Kidney (tissue), 14 donors: Measurements from ENCODE around the gene ZNF865. TPM values are rescaled to one million over a fixed set of nuclear protein-coding genes. Genes with fewer than 3 reads are reported as not detected.

ENCODE experiments used
- DNase-seq, 5 donors: peaks; one replicate each; pipeline ENCODE4 v3.0.0-alpha.2; 2013 to 2020
- FAIRE-seq: peaks from 2 replicates; lab custom pipeline; 2012; peaks lifted over from hg19 to GRCh38; lab: Jason Lieb, UNC
- H3K27ac ChIP-seq, 2 donors: one replicate each; pipeline ENCODE4 v1.7.0; 2013; ENCODE audit warnings: low read depth in 2 of 2, low read length in 2 of 2, inconsistent platforms in 1 of 2
- H3K27me3 ChIP-seq: one replicate; pipeline ENCODE4 v1.7.1; 2013; ENCODE audit warnings: low read length, inconsistent platforms; ENCODE audit not compliant: control insufficient read depth, insufficient read depth
- H3K36me3 ChIP-seq, 3 donors: one replicate each; pipeline versions ENCODE4 v1.7.0 to v1.7.1; 2013; ENCODE audit warnings: low read length in 3 of 3, control low read depth in 1 of 3, inconsistent platforms in 1 of 3; ENCODE audit not compliant: insufficient read depth in 3 of 3, control insufficient read depth in 2 of 3
- H3K4me1 ChIP-seq, 3 donors: one replicate each; pipeline versions ENCODE4 v1.7.0 to v1.7.1; 2013; ENCODE audit warnings: low read length in 3 of 3, inconsistent platforms in 1 of 3, low read depth in 1 of 3; ENCODE audit not compliant: control insufficient read depth in 2 of 3, insufficient read depth in 2 of 3
- H3K4me3 ChIP-seq, 3 donors: one replicate each; pipeline versions ENCODE4 v1.7.0 to v1.8.1; 2013; ENCODE audit warnings: low read length in 3 of 3, control low read depth in 1 of 3, inconsistent platforms in 1 of 3
- H3K9ac ChIP-seq, 3 donors: one replicate each; pipeline versions ENCODE4 v1.7.0 to v1.7.1; 2013; ENCODE audit warnings: low read length in 3 of 3, control low read depth in 1 of 3, inconsistent platforms in 1 of 3
- H3K9me3 ChIP-seq, 3 donors: one replicate each; pipeline versions ENCODE4 v1.7.0 to v1.7.1; 2013; ENCODE audit warnings: low read length in 3 of 3, control low read depth in 1 of 3, inconsistent platforms in 1 of 3; ENCODE audit not compliant: control insufficient read depth in 2 of 3, insufficient read depth in 1 of 3
- intact Hi-C: fragments of 100-400 bp; cut with DNase I; formaldehyde crosslinking; loops from one replicate; pipeline ENCODE4 v1.11.1; 2022
- polyA plus RNA-seq: library from polyadenylated mRNA; stranded (reverse); fragments of 350-450 nt; fragmentation: Illumina TruSeq; extraction: RNeasy Lipid Tissue Mini Kit (QIAGEN cat#74804); gene quantifications from one replicate; pipeline ENCODE4 v1.2.3, GENCODE V29; 2014; ENCODE audit warnings: low read depth, low replicate concordance; ENCODE audit not compliant: insufficient read depth
- total RNA-seq: library from RNA; stranded (reverse); fragmentation: NEBNext Ultra II Directional; extraction: Animal tissue kit (Norgen Biotek cat#: 25700); gene quantifications from one replicate; pipeline ENCODE4 v1.2.1, GENCODE V29; 2021
- TF ChIP-seq, protein P1 (sequence below): IDR thresholded peaks from 3 replicates; pipeline ENCODE4 v1.5.1; 2012; ENCODE audit warnings: mild to moderate bottlenecking, moderate library complexity, borderline replicate concordance; ENCODE audit not compliant: insufficient read depth; ENCODE audit errors: extremely low read depth
- donor health status: control.
- donor health status: control.
- donor health status: control.
- donor health status: control.
- donor health status: control.
- donor health status: DM: yes; HTN: yes; CAD: no.
- donor health status: Normal renal cell carcinoma (clear cell type).

Gene ZNF865
- total and polyA plus RNA-seq, 2 donors from 2014 or later: 5.8 to 17.4 TPM

DNA sequence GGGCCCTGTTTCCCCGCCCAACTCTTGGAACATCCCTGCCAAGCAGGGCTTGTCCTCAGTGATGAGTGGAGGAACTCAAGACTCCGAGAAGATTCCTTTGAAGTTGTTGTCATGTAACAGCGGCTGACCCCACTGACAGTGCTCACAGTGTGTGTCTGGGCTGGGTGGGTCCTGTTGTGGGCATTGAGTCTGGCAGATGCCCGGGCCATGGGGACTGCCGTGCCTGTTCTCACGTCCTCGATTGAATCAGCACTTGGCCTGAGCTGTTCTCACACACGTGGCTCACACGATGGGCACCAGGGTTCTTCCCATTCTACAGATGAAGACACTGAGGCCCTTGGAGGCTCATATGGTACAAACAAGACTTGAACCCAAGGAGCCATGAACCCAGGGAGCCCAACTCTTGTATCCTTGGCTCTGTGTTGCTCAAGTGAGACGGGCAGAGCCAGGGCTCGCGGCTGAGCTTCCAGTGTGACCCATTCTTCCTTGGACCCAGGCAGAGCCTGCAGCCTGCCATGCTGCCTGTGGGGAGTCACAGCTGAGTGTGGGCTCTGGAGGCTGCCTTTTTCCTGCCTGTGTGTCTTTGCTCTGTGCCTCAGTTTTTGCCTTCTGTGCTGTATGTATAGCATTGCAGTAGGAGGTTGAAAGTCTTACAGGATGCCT lies 61.0 kb downstream of the ZNF865 start:
- intact Hi-C loops: no loop called here
- Histone ChIP-seq H3K27ac (no peak overlapping the region), H3K9ac (no peak overlapping the region), H3K4me1 (peaks cover 0 to 8% (median 6%) of the 10 kb centered on the region in 3 donors), H3K27me3 (no peaks in the 10 kb centered on the region), H3K9me3 (no peaks in the 10 kb centered on the region), H3K4me3 (no peak overlapping the region), H3K36me3 (peaks cover 9 to 81% (median 56%) of the 10 kb centered on the region in 3 donors)
- no peak for FAIRE-seq
- TF ChIP-seq, protein P1, sequence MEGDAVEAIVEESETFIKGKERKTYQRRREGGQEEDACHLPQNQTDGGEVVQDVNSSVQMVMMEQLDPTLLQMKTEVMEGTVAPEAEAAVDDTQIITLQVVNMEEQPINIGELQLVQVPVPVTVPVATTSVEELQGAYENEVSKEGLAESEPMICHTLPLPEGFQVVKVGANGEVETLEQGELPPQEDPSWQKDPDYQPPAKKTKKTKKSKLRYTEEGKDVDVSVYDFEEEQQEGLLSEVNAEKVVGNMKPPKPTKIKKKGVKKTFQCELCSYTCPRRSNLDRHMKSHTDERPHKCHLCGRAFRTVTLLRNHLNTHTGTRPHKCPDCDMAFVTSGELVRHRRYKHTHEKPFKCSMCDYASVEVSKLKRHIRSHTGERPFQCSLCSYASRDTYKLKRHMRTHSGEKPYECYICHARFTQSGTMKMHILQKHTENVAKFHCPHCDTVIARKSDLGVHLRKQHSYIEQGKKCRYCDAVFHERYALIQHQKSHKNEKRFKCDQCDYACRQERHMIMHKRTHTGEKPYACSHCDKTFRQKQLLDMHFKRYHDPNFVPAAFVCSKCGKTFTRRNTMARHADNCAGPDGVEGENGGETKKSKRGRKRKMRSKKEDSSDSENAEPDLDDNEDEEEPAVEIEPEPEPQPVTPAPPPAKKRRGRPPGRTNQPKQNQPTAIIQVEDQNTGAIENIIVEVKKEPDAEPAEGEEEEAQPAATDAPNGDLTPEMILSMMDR: no peak
- DNase-seq: peak in 1 of 5 donors; percentile 54

Other genes starting within 250 kb of the ZNF865 start
- not detected for gene GARIN5B, start 242.4 kb upstream of the ZNF865 start, total RNA-seq
- gene GARIN5B, start 242.4 kb upstream of the ZNF865 start, polyA plus RNA-seq: not detected
- gene IL11, start 235.2 kb upstream of the ZNF865 start, total RNA-seq: 0.47 TPM
- 0.37 TPM for gene IL11, start 235.2 kb upstream of the ZNF865 start, polyA plus RNA-seq
- gene TMEM190, start 228.8 kb upstream of the ZNF865 start, total RNA-seq: not detected
- not detected for gene TMEM190, start 228.8 kb upstream of the ZNF865 start, polyA plus RNA-seq
- 24.3 TPM for gene TMEM238, start 221.4 kb upstream of the ZNF865 start, total RNA-seq
- gene TMEM238, start 221.4 kb upstream of the ZNF865 start, polyA plus RNA-seq: 8.1 TPM
- 1,259 TPM for gene RPL28, start 219.7 kb upstream of the ZNF865 start, total RNA-seq
- 1,453 TPM for gene RPL28, start 219.7 kb upstream of the ZNF865 start, polyA plus RNA-seq
- gene UBE2S, start 197.9 kb upstream of the ZNF865 start, total RNA-seq: 16.8 TPM
- gene UBE2S, start 197.9 kb upstream of the ZNF865 start, polyA plus RNA-seq: 20.8 TPM
- not detected for gene SHISA7, start 162.3 kb upstream of the ZNF865 start, total RNA-seq
- gene SHISA7, start 162.3 kb upstream of the ZNF865 start, polyA plus RNA-seq: not detected
- 45.9 TPM for gene ISOC2, start 144.0 kb upstream of the ZNF865 start, total RNA-seq
- gene ISOC2, start 144.0 kb upstream of the ZNF865 start, polyA plus RNA-seq: 326 TPM
- not detected for gene C19orf85, start 140.9 kb upstream of the ZNF865 start, total RNA-seq
- not detected for gene C19orf85, start 140.9 kb upstream of the ZNF865 start, polyA plus RNA-seq
- 12.0 TPM for gene ZNF628, start 129.0 kb upstream of the ZNF865 start, total RNA-seq
- gene ZNF628, start 129.0 kb upstream of the ZNF865 start, polyA plus RNA-seq: 2.3 TPM
- 42.6 TPM for gene NAT14, start 120.5 kb upstream of the ZNF865 start, total RNA-seq
- 45.0 TPM for gene NAT14, start 120.5 kb upstream of the ZNF865 start, polyA plus RNA-seq
- gene SSC5D, start 117.2 kb upstream of the ZNF865 start, total RNA-seq: 9.4 TPM
- gene SSC5D, start 117.2 kb upstream of the ZNF865 start, polyA plus RNA-seq: 2.2 TPM
- gene SBK2, start 68.5 kb upstream of the ZNF865 start, total RNA-seq: not detected
- gene SBK2, start 68.5 kb upstream of the ZNF865 start, polyA plus RNA-seq: not detected
- gene SBK3, start 60.1 kb upstream of the ZNF865 start, total RNA-seq: 0.66 TPM
- not detected for gene SBK3, start 60.1 kb upstream of the ZNF865 start, polyA plus RNA-seq
- gene ZNF579, start 24.8 kb upstream of the ZNF865 start, total RNA-seq: 16.6 TPM
- 10.9 TPM for gene ZNF579, start 24.8 kb upstream of the ZNF865 start, polyA plus RNA-seq
- 17.9 TPM for gene FIZ1, start 6.1 kb upstream of the ZNF865 start, total RNA-seq
- 11.9 TPM for gene FIZ1, start 6.1 kb upstream of the ZNF865 start, polyA plus RNA-seq
- gene ZNF524, start 5.4 kb upstream of the ZNF865 start, total RNA-seq: 22.9 TPM
- gene ZNF524, start 5.4 kb upstream of the ZNF865 start, polyA plus RNA-seq: 32.6 TPM
- gene ZNF784, start 18.9 kb downstream of the ZNF865 start, total RNA-seq: 9.8 TPM
- 6.6 TPM for gene ZNF784, start 18.9 kb downstream of the ZNF865 start, polyA plus RNA-seq
- 56.8 TPM for gene ZNF580, start 35.4 kb downstream of the ZNF865 start, total RNA-seq
- gene ZNF580, start 35.4 kb downstream of the ZNF865 start, polyA plus RNA-seq: 47.0 TPM
- gene ZNF581, start 38.0 kb downstream of the ZNF865 start, total RNA-seq: 23.6 TPM
- gene ZNF581, start 38.0 kb downstream of the ZNF865 start, polyA plus RNA-seq: 22.0 TPM
- gene CCDC106, start 42.6 kb downstream of the ZNF865 start, total RNA-seq: 22.7 TPM
- 51.9 TPM for gene CCDC106, start 42.6 kb downstream of the ZNF865 start, polyA plus RNA-seq
- gene U2AF2, start 49.4 kb downstream of the ZNF865 start, total RNA-seq: 161 TPM
- 54.8 TPM for gene U2AF2, start 49.4 kb downstream of the ZNF865 start, polyA plus RNA-seq
- gene EPN1, start 69.6 kb downstream of the ZNF865 start, total RNA-seq: 145 TPM
- gene EPN1, start 69.6 kb downstream of the ZNF865 start, polyA plus RNA-seq: 138 TPM
- 0.09 TPM for gene NLRP9, start 132.8 kb downstream of the ZNF865 start, total RNA-seq
- gene NLRP9, start 132.8 kb downstream of the ZNF865 start, polyA plus RNA-seq: not detected
- 0.41 TPM for gene RFPL4A, start 153.4 kb downstream of the ZNF865 start, total RNA-seq
- gene RFPL4A, start 153.4 kb downstream of the ZNF865 start, polyA plus RNA-seq: not detected
- gene RFPL4AL1, start 163.5 kb downstream of the ZNF865 start, total RNA-seq: not detected
- gene RFPL4AL1, start 163.5 kb downstream of the ZNF865 start, polyA plus RNA-seq: not detected
- gene NLRP11, start 226.4 kb downstream of the ZNF865 start, total RNA-seq: 0.35 TPM
- gene NLRP11, start 226.4 kb downstream of the ZNF865 start, polyA plus RNA-seq: not detected
- 0.06 TPM for gene NLRP4, start 230.9 kb downstream of the ZNF865 start, total RNA-seq
- gene NLRP4, start 230.9 kb downstream of the ZNF865 start, polyA plus RNA-seq: not detected